Measurements from ENCODE around the gene HOXA6. TPM values are rescaled to one million over a fixed set of nuclear protein-coding genes. Genes with fewer than 3 reads are reported as not detected.

Gene HOXA6
- total and polyA plus RNA-seq, 9 of the 15 experiments (the other 6 are each of a cell fraction or from before 2014, with no cell fraction given) = not detected

GRCh38 chr7:27111751-27112277, 35.8 kb downstream of the HOXA6 start (continued):
- TF ChIP-seq PKNOX1 (IDR thresholded peaks at IDR 0.05) (no peak), ZNF133 (CRISPR knock-in tag; IDR thresholded peaks at IDR 0.05) (no peak), MTF1 (CRISPR knock-in tag; IDR thresholded peaks at IDR 0.05; ENCODE audit: borderline replicate concordance) (no peak), ZBTB2 (IDR thresholded peaks at IDR 0.05) (no peak), ETS2 (tag; IDR thresholded peaks at IDR 0.05; ENCODE audit: borderline replicate concordance, poor library complexity, severe bottlenecking) (no peak), HDAC2 (IDR thresholded peaks at IDR 0.05) (no peak), AFF1 (IDR thresholded peaks at IDR 0.05; ENCODE audit: low read depth in 1 of 2, partially characterized antibody in 2 of 2) (no peak), SREBF2 (CRISPR knock-in tag; IDR thresholded peaks at IDR 0.05) (no peak), RBM22 (IDR thresholded peaks at IDR 0.05; ENCODE audit: low read depth, low read length, poor library complexity, severe bottlenecking) (no peak), ZNF507 (tag; conservative IDR thresholded peaks at IDR 0.05) (no peak), KAT8 (IDR thresholded peaks at IDR 0.05; ENCODE audit: low read depth) (no peak)
